GM23338 (cell line): ENCODE measurements around the gene MAST4. TPM values are rescaled to one million over a fixed set of nuclear protein-coding genes. Genes with fewer than 3 reads are reported as not detected.

ENCODE experiments used
- ATAC-seq: fragments of 200-7000 bp; cut with Tn5 transposase; 3 replicates; pipeline ENCODE4 v1.9.1; 2020
- DNase-seq: peaks from one replicate; pipeline ENCODE4 v3.0.0-alpha.2; 2015; ENCODE audit warnings: low spot score
- H2AFZ ChIP-seq: fragments of 200-600 bp; sonication (generic); 2 replicates; pipeline ENCODE4 v1.8.0; 2016; ENCODE audit warnings: antibody characterized with exemption, mild to moderate bottlenecking, moderate library complexity
- H3F3A ChIP-seq: fragments of 200-600 bp; sonication (generic); replicated peaks from 2 replicates; pipeline ENCODE4 v1.8.0; 2017; ENCODE audit warnings: antibody characterized with exemption, mixed run types, low read depth
- H3K27ac ChIP-seq: fragments of 200-600 bp; sonication (generic); 2 replicates; pipeline ENCODE4 v1.6.1; 2016; ENCODE audit warnings: low read depth
- H3K27me3 ChIP-seq: fragments of 200-600 bp; sonication (generic); 2 replicates; pipeline ENCODE4 v1.8.0; 2016; ENCODE audit warnings: mild to moderate bottlenecking, mixed run types, moderate library complexity; ENCODE audit not compliant: insufficient read depth
- H3K36me3 ChIP-seq: fragments of 200-600 bp; sonication (generic); 2 replicates; pipeline ENCODE4 v1.8.0; 2016; ENCODE audit warnings: mild to moderate bottlenecking; ENCODE audit not compliant: insufficient read depth
- H3K4me1 ChIP-seq: fragments of 200-600 bp; sonication (generic); 2 replicates; pipeline ENCODE4 v1.8.0; 2016; ENCODE audit warnings: mild to moderate bottlenecking, moderate library complexity; ENCODE audit not compliant: insufficient read depth
- H3K4me2 ChIP-seq: fragments of 200-600 bp; sonication (generic); 2 replicates; pipeline ENCODE4 v1.7.1; 2017; ENCODE audit warnings: mixed run types
- H3K4me3 ChIP-seq: fragments of 200-600 bp; sonication (generic); 2 replicates; pipeline ENCODE4 v1.6.1; 2016; ENCODE audit warnings: mixed run types
- H3K79me2 ChIP-seq: fragments of 200-600 bp; sonication (generic); replicated peaks from 2 replicates; pipeline ENCODE4 v1.8.0; 2017; ENCODE audit warnings: mild to moderate bottlenecking; ENCODE audit not compliant: insufficient read depth
- H3K9me2 ChIP-seq: fragments of 200-600 bp; sonication (generic); 2 replicates; pipeline ENCODE4 v1.8.0; 2017; ENCODE audit not compliant: insufficient read depth
- H4K20me1 ChIP-seq: fragments of 200-600 bp; sonication (generic); replicated peaks from 2 replicates; pipeline ENCODE4 v1.8.0; 2017; ENCODE audit warnings: mild to moderate bottlenecking; ENCODE audit not compliant: insufficient read depth
- H3K27ac Mint-ChIP-seq: 2 replicates; pipeline ENCODE4 v1.8.0; 2020; ENCODE audit warnings: inconsistent platforms, mild to moderate bottlenecking, moderate library complexity, mixed read lengths
- H3K27me3 Mint-ChIP-seq: 3 replicates; pipeline ENCODE4 v1.8.0; 2022; ENCODE audit warnings: low read depth, mild to moderate bottlenecking, moderate library complexity, mixed read lengths, inconsistent platforms; ENCODE audit not compliant: insufficient read depth, poor library complexity
- H3K36me3 Mint-ChIP-seq: 3 replicates; pipeline ENCODE4 v1.8.0; 2021; ENCODE audit warnings: low read depth, mild to moderate bottlenecking, inconsistent platforms, moderate library complexity, mixed read lengths
- H3K4me1 Mint-ChIP-seq: 3 replicates; pipeline ENCODE4 v1.8.0; 2020; ENCODE audit warnings: mild to moderate bottlenecking, inconsistent platforms, mixed read lengths
- H3K4me3 Mint-ChIP-seq: 3 replicates; pipeline ENCODE4 v1.8.0; 2021; ENCODE audit warnings: moderate library complexity, mild to moderate bottlenecking, inconsistent platforms, mixed read lengths
- H3K9me3 Mint-ChIP-seq: 3 replicates; pipeline ENCODE4 v1.8.0; 2020; ENCODE audit warnings: moderate library complexity, mild to moderate bottlenecking, inconsistent platforms, mixed read lengths
- CREB1 ChIP-seq: fragments of 250-450 bp; sonication (Bioruptor Pico); IDR thresholded peaks from 2 replicates; pipeline ENCODE4 v1.5.0; 2020; ENCODE audit warnings: low read depth, mild to moderate bottlenecking, moderate library complexity
- CTCF ChIP-seq, 2 experiments: fragments of 200-600 bp in 1 of 2; sonication (generic) in 1 of 2; conservative IDR thresholded peaks; 2 replicates each; pipeline versions ENCODE4 v1.5.1 to v1.6.1; 2016 to 2017; ENCODE audit warnings: antibody characterized with exemption in 2 of 2, low read depth in 2 of 2, mild to moderate bottlenecking in 2 of 2, moderate library complexity in 1 of 2
- ETS1 ChIP-seq: IDR thresholded peaks from 2 replicates; pipeline ENCODE4 v1.6.1; 2016; ENCODE audit warnings: antibody characterized with exemption
- EZH2 ChIP-seq: fragments of 200-600 bp; sonication (generic); IDR thresholded peaks from one replicate; pipeline ENCODE4 v1.8.0; 2017; ENCODE audit warnings: antibody characterized with exemption, mild to moderate bottlenecking, low read depth; ENCODE audit not compliant: unreplicated experiment
- EZH2phosphoT487 ChIP-seq: fragments of 200-600 bp; sonication (generic); IDR thresholded peaks from one replicate; pipeline ENCODE4 v1.8.1; 2018; ENCODE audit warnings: antibody characterized with exemption; ENCODE audit not compliant: unreplicated experiment
- NANOG ChIP-seq: IDR thresholded peaks from 2 replicates; pipeline ENCODE4 v1.6.1; 2016; ENCODE audit warnings: antibody characterized with exemption, borderline replicate concordance
- POLR2AphosphoS5 ChIP-seq: IDR thresholded peaks from 2 replicates; pipeline ENCODE4 v1.6.1; 2016; ENCODE audit warnings: antibody characterized with exemption, low read depth
- REST ChIP-seq: IDR thresholded peaks from one replicate; pipeline ENCODE4 v1.6.1; 2018; ENCODE audit warnings: antibody characterized with exemption; ENCODE audit not compliant: unreplicated experiment
- STAT1 ChIP-seq: IDR thresholded peaks from one replicate; pipeline ENCODE4 v1.6.1; 2016; ENCODE audit warnings: antibody characterized with exemption; ENCODE audit not compliant: unreplicated experiment
- ZNF114 ChIP-seq: fragments of 250-450 bp; sonication (Bioruptor Pico); IDR thresholded peaks from 2 replicates; pipeline ENCODE4 v1.5.0; 2020; ENCODE audit warnings: mild to moderate bottlenecking, moderate library complexity
- ZNF331 ChIP-seq: fragments of 250-450 bp; sonication (Bioruptor Pico); IDR thresholded peaks from 2 replicates; pipeline ENCODE4 v1.5.0; 2020; ENCODE audit warnings: low read depth, mild to moderate bottlenecking, moderate library complexity
- polyA plus RNA-seq: library from polyadenylated mRNA; unstranded; fragments of >200 nt; fragmentation: Nextera tagmentation; extraction: Ambion mirVana; gene quantifications from 2 replicates; pipeline ENCODE4 v1.2.1, GENCODE V29; 2016
- total RNA-seq: library from RNA; depleted of rRNA; stranded (reverse); fragments of >200 nt; shearing (Covaris generic); gene quantifications from 2 replicates; pipeline ENCODE4 v1.2.3, GENCODE V29; 2014

Gene MAST4
- total and polyA plus RNA-seq, 2 experiments from 2014 or later: 3.6 to 8.5 TPM

- Histone ChIP-seq H3K4me2 (no peak overlapping the region), H3K36me3 (no peaks in the 10 kb centered on the region), H3K4me3 (no peak overlapping the region), H3K79me2 (no peaks in the 10 kb centered on the region), H2AFZ (no peak overlapping the region), H3K27me3 (no peaks in the 10 kb centered on the region), H3F3A (no peaks in the 10 kb centered on the region), H3K4me1 (no peaks in the 10 kb centered on the region; the same call in 1 of the 2 replicates), H3K9me2 (no peaks in the 10 kb centered on the region), H3K27ac (no peak overlapping the region), H4K20me1 (no peaks in the 10 kb centered on the region; the same call in 1 of the 2 replicates)
- no peaks in the 10 kb centered on the region for H3K9me3 Mint-ChIP-seq
- H3K4me3 Mint-ChIP-seq: no peak overlapping the region
- TF ChIP-seq EZH2phosphoT487: no peak
- no peak for TF ChIP-seq POLR2AphosphoS5
- no peak for TF ChIP-seq ZNF331
- TF ChIP-seq CREB1 (CRISPR knock-in tag): no peak
- TF ChIP-seq EZH2: no peak
- TF ChIP-seq NANOG: no peak
- H3K27ac Mint-ChIP-seq: no peak overlapping the region
- ATAC-seq: no peak
- no peaks in the 10 kb centered on the region for H3K36me3 Mint-ChIP-seq
- peaks cover 10% of the 10 kb centered on the region; the same call in 2 of the 3 replicates for H3K4me1 Mint-ChIP-seq
- no peak for DNase-seq
- H3K27me3 Mint-ChIP-seq: no peaks in the 10 kb centered on the region
These were observed 25.5 kb downstream of the MAST4 start for GRCh38 chr5:66621736-66622135.

- no peaks in the 10 kb centered on the region for H3K4me1 ChIP-seq
- no peak overlapping the region for H3K27ac ChIP-seq
- no peaks in the 10 kb centered on the region for H3K36me3 Mint-ChIP-seq
- H3K79me2 ChIP-seq: no peaks in the 10 kb centered on the region
- no peaks in the 10 kb centered on the region for H3K36me3 ChIP-seq
- H3K9me3 Mint-ChIP-seq: no peaks in the 10 kb centered on the region
- DNase-seq (no peak), ATAC-seq (no peak)
- no peak overlapping the region for H3K4me3 ChIP-seq
- no peaks in the 10 kb centered on the region for H3K27me3 ChIP-seq
- H4K20me1 ChIP-seq: no peaks in the 10 kb centered on the region
- no peaks in the 10 kb centered on the region for H3K9me2 ChIP-seq
- H3K4me2 ChIP-seq: no peak overlapping the region
- H3F3A ChIP-seq: no peaks in the 10 kb centered on the region
- no peak overlapping the region for H3K4me3 Mint-ChIP-seq
- H3K4me1 Mint-ChIP-seq: peaks cover 3% of the 10 kb centered on the region; the same call in 2 of the 3 replicates
- H3K27ac Mint-ChIP-seq: no peak overlapping the region
- H3K27me3 Mint-ChIP-seq: no peaks in the 10 kb centered on the region
- H2AFZ ChIP-seq: no peak overlapping the region
- no peak for TF ChIP-seq ZNF331
- TF ChIP-seq EZH2phosphoT487: no peak
- no peak for TF ChIP-seq REST
- no peak for TF ChIP-seq STAT1
- TF ChIP-seq CTCF (conservative IDR thresholded peaks at IDR 0.05; ENCODE audit: low read depth in 2 of 2): no peak
- TF ChIP-seq CREB1 (CRISPR knock-in tag): no peak
- no peak for TF ChIP-seq ZNF114 (CRISPR knock-in tag)
- no peak for TF ChIP-seq ETS1
These were observed 32.4 kb downstream of the MAST4 start for GRCh38 chr5:66628561-66628960.
